Esophagus squamous epithelium (tissue), 4 donors: ENCODE data around the gene NFIC.

ENCODE experiments used
- CTCF ChIP-seq, 6 experiments: fragments of 450-650 bp in 4 of 6; fragments of 200-600 bp in 2 of 6; sonication (generic) in 2 of 6; IDR thresholded peaks; one replicate each; pipeline ENCODE4 v1.5.1; 2016 to 2019; ENCODE audit warnings: antibody characterized with exemption in 6 of 6, mild to moderate bottlenecking in 4 of 6, moderate library complexity in 4 of 6
- POLR2A ChIP-seq, 4 donors: fragments of 450-650 bp; IDR thresholded peaks; one replicate each; pipeline ENCODE4 v1.6.1; 2017; ENCODE audit warnings: antibody characterized with exemption in 4 of 4, mild to moderate bottlenecking in 4 of 4, moderate library complexity in 3 of 4

GRCh38 chr19:3470500-3471128 is 104.2 kb downstream of the NFIC start:
- TF ChIP-seq CTCF (IDR thresholded peaks at IDR 0.05) (no peak), POLR2A (IDR thresholded peaks at IDR 0.05) (no peak)
